ENCODE data around the gene LRFN4.
"Not testable (repeated sequence)": the region's sequence is repeated elsewhere in the genome, so short reads cannot be mapped to it uniquely, and the experiment has no call there.

- not testable (repeated sequence) for TF ChIP-seq CTCF (IDR thresholded peaks at IDR 0.05); EP300 (IDR thresholded peaks at IDR 0.05); POLR2AphosphoS5 (IDR thresholded peaks at IDR 0.05); POLR2A (IDR thresholded peaks at IDR 0.05; ENCODE audit: low read depth)
Measured at GRCh38 chr11:66824573-66824972, 32.3 kb upstream of the LRFN4 start.
